ENCODE data around the gene C1orf122. TPM values are rescaled to one million over a fixed set of nuclear protein-coding genes. Genes with fewer than 3 reads are reported as not detected.

Gene C1orf122
- total and polyA plus RNA-seq, 2 experiments from 2014 or later = 32.8 to 68.3 TPM

GRCh38 chr1:37824001-37824400 is 16.4 kb downstream of the C1orf122 start:
- no peak for ATAC-seq

More at GRCh38 chr1:37824001-37824400, 16.4 kb downstream of the C1orf122 start:
- Histone ChIP-seq H3K27me3 (ENCODE audit: insufficient read depth) (no peaks in the 10 kb centered on the region), H3K36me3 (ENCODE audit: insufficient read depth) (peaks cover 25% of the 10 kb centered on the region), H2AFZ (no peak overlapping the region), H3K4me1 (ENCODE audit: insufficient read depth) (no peaks in the 10 kb centered on the region), H3K27ac (ENCODE audit: low read depth) (no peak overlapping the region), H3K9me2 (ENCODE audit: insufficient read depth) (no peaks in the 10 kb centered on the region), H3F3A (replicated peaks; ENCODE audit: low read depth) (no peaks in the 10 kb centered on the region), H4K20me1 (replicated peaks; ENCODE audit: insufficient read depth) (peaks cover 3% of the 10 kb centered on the region; the same call in 1 of the 2 replicates), H3K4me2 (no peak overlapping the region), H3K79me2 (replicated peaks; ENCODE audit: insufficient read depth) (no peaks in the 10 kb centered on the region), H3K4me3 (no peak overlapping the region)
- no peak overlapping the region for H3K4me3 Mint-ChIP-seq
- no peaks in the 10 kb centered on the region for H3K9me3 Mint-ChIP-seq
- no peak for DNase-seq (ENCODE audit: low spot score)
- H3K4me1 Mint-ChIP-seq = no peaks in the 10 kb centered on the region
- TF ChIP-seq NANOG (IDR thresholded peaks at IDR 0.05; ENCODE audit: borderline replicate concordance) (no peak), ETS1 (IDR thresholded peaks at IDR 0.05) (no peak), EZH2phosphoT487 (IDR thresholded peaks at IDR 0.05; ENCODE audit: unreplicated experiment) (no peak), EZH2 (IDR thresholded peaks at IDR 0.05; ENCODE audit: low read depth, unreplicated experiment) (no peak), REST (IDR thresholded peaks at IDR 0.05; ENCODE audit: unreplicated experiment) (no peak), ZNF114 (CRISPR knock-in tag; IDR thresholded peaks at IDR 0.05) (no peak), CTCF (conservative IDR thresholded peaks at IDR 0.05; ENCODE audit: low read depth in 2 of 2) (no peak), ZNF331 (CRISPR knock-in tag; IDR thresholded peaks at IDR 0.05; ENCODE audit: low read depth) (no peak), POLR2AphosphoS5 (IDR thresholded peaks at IDR 0.05; ENCODE audit: low read depth) (no peak), ZNF462 (CRISPR knock-in tag; IDR thresholded peaks at IDR 0.05) (no peak), CREB1 (CRISPR knock-in tag; IDR thresholded peaks at IDR 0.05; ENCODE audit: low read depth) (no peak), JUNB (IDR thresholded peaks at IDR 0.05; ENCODE audit: unreplicated experiment) (no peak), STAT1 (IDR thresholded peaks at IDR 0.05; ENCODE audit: unreplicated experiment) (no peak)
- peaks cover 36% of the 10 kb centered on the region for H3K36me3 Mint-ChIP-seq (ENCODE audit: low read depth)
- peaks cover 2% of the 10 kb centered on the region for H3K27me3 Mint-ChIP-seq (ENCODE audit: insufficient read depth, low read depth, poor library complexity)
- no peak overlapping the region for H3K27ac Mint-ChIP-seq
